HepG2 (cell line): ENCODE data around the gene ATP9B. TPM values are rescaled to one million over a fixed set of nuclear protein-coding genes. Genes with fewer than 3 reads are reported as not detected.

Experiments used
- ATAC-seq: fragments of 200-7000 bp; cut with Tn5 transposase; 3 replicates; pipeline ENCODE4 v1.9.1; 2020; ENCODE audit warnings: mild to moderate bottlenecking, moderate library complexity
- BruUV-seq: library from RNA; stranded (reverse); fragments of 400-500 nt; replicated peaks from 2 replicates; lab custom pipeline; 2021; lab: Mats Ljungman, UMichigan
- CTCF ChIA-PET: fragments of 300-600 bp; formaldehyde crosslinking; extraction: SDS; loops from one replicate; lab custom pipeline; 2021; ENCODE audit warnings: low total read pairs, inconsistent platforms, low intra/inter-chr PET ratio; lab: Yijun Ruan, JAX
- POLR2A ChIA-PET: fragments of 350-600 bp; sonication (Branson Sonifier 250); formaldehyde crosslinking; loops from one replicate; lab custom pipeline; 2020; ENCODE audit warnings: antibody characterized with exemption, inconsistent platforms; lab: Yijun Ruan, JAX
- DNase-seq: peaks from one replicate; pipeline ENCODE4 v3.0.0-alpha.2; 2015; ENCODE audit warnings: low spot score
- FAIRE-seq: peaks from 3 replicates; lab custom pipeline; 2011; peaks lifted over from hg19 to GRCh38; lab: Jason Lieb, UNC
- H2AFZ ChIP-seq: one replicate; pipeline ENCODE4 v1.6.1; 2011; ENCODE audit warnings: low read length, inconsistent platforms
- H3K27ac ChIP-seq: fragments of 300-600 bp; 3 replicates; pipeline ENCODE4 v1.8.0; 2011; ENCODE audit warnings: mixed run types, mild to moderate bottlenecking, mixed read lengths, low read length, inconsistent platforms; ENCODE audit not compliant: insufficient read depth; ENCODE audit errors: extremely low read length
- H3K27me3 ChIP-seq, 2 experiments: fragments of 200-600 bp in 1 of 2; 2 replicates in 1 of 2; 3 replicates in 1 of 2; pipeline versions ENCODE4 v1.6.0 to v1.8.0; 2011; ENCODE audit warnings: low read length in 2 of 2, mild to moderate bottlenecking in 2 of 2, moderate library complexity in 2 of 2, inconsistent platforms in 1 of 2; ENCODE audit not compliant: insufficient read depth in 2 of 2, control insufficient read depth in 1 of 2
- H3K36me3 ChIP-seq, 2 experiments: fragments of 200-600 bp in 1 of 2; replicated peaks in 1 of 2; 2 replicates in 1 of 2; 3 replicates in 1 of 2; pipeline versions ENCODE4 v1.5.1 to v1.8.0; 2011; ENCODE audit warnings: low read length in 2 of 2, inconsistent platforms in 1 of 2; ENCODE audit not compliant: insufficient read depth in 2 of 2, control insufficient read depth in 1 of 2
- H3K4me1 ChIP-seq: 2 replicates; pipeline ENCODE4 v1.5.1; 2012; ENCODE audit warnings: low read length, inconsistent platforms; ENCODE audit not compliant: insufficient read depth
- H3K4me2 ChIP-seq: 2 replicates; pipeline ENCODE4 v1.6.0; 2011; ENCODE audit warnings: low read depth, low read length, inconsistent platforms
- H3K4me3 ChIP-seq, 3 experiments: fragments of 200-600 bp in 1 of 3; sonication (generic), shearing (Covaris generic) in 1 of 3; replicated peaks in 1 of 3; 2 replicates each; pipeline ENCODE4 v1.5.1; 2011 to 2016; ENCODE audit warnings: low read length in 3 of 3, inconsistent platforms in 2 of 3, low read depth in 2 of 3, mild to moderate bottlenecking in 2 of 3, control low read depth in 1 of 3, mixed read lengths in 1 of 3; ENCODE audit not compliant: insufficient read depth in 1 of 3
- H3K79me2 ChIP-seq: one replicate; pipeline ENCODE4 v1.6.1; 2011; ENCODE audit warnings: low read length, inconsistent platforms; ENCODE audit not compliant: insufficient read depth
- H3K9ac ChIP-seq: 2 replicates; pipeline ENCODE4 v1.6.0; 2011; ENCODE audit warnings: mild to moderate bottlenecking, low read depth, low read length, inconsistent platforms; ENCODE audit not compliant: insufficient read depth
- H3K9me3 ChIP-seq: 2 replicates; pipeline ENCODE4 v1.5.1; 2012; ENCODE audit warnings: mild to moderate bottlenecking, low read length
- H4K20me1 ChIP-seq: 2 replicates; pipeline ENCODE4 v1.6.0; 2011; ENCODE audit warnings: inconsistent platforms, mild to moderate bottlenecking, low read length, moderate library complexity; ENCODE audit not compliant: insufficient read depth
- RFX3 ChIP-seq: IDR thresholded peaks from 2 replicates; pipeline ENCODE4 v1.6.1; 2016; ENCODE audit warnings: missing biosample characterization, missing genetic modification reagents
- SALL2 ChIP-seq: sonication (generic); formaldehyde crosslinking; IDR thresholded peaks from 2 replicates; pipeline ENCODE4 v1.8.1; 2023; ENCODE audit warnings: mild to moderate bottlenecking, missing genetic modification reagents, inconsistent platforms
- ZNF552 ChIP-seq: sonication (generic); formaldehyde crosslinking; IDR thresholded peaks from 2 replicates; pipeline ENCODE4 v1.9.0; 2022; ENCODE audit warnings: missing genetic modification reagents, mild to moderate bottlenecking, borderline replicate concordance
- ZNF670 ChIP-seq: sonication (generic); formaldehyde crosslinking; IDR thresholded peaks from 2 replicates; pipeline ENCODE4 v1.8.0; 2022; ENCODE audit warnings: mild to moderate bottlenecking, missing genetic modification reagents, borderline replicate concordance
- ZNF75D ChIP-seq: sonication (generic); formaldehyde crosslinking; IDR thresholded peaks from 2 replicates; pipeline ENCODE4 v1.8.1; 2023; ENCODE audit warnings: missing genetic modification reagents, mild to moderate bottlenecking, borderline replicate concordance
- ZNF775 ChIP-seq: sonication (generic); formaldehyde crosslinking; IDR thresholded peaks from 2 replicates; pipeline ENCODE4 v1.4.0; 2020; ENCODE audit warnings: missing genetic modification reagents, mild to moderate bottlenecking, moderate library complexity, borderline replicate concordance
- WGBS: methylation state at CpG from one replicate; pipeline ENCODE4 v1.1.6; 2017; ENCODE audit warnings: low lambda C conversion rate; 5-methylcytosine and 5-hydroxymethylcytosine counted together
- in situ Hi-C: cut with HindIII; loops from 2 replicates; pipeline ENCODE4 v1.10.0; 2017; ENCODE audit warnings: low pct_unique_long_range_greater_than_20kb; ENCODE audit not compliant: extremely low pct_ligation_motif_present
- intact Hi-C: fragments of 100-400 bp; cut with micrococcal nuclease; formaldehyde crosslinking; loops from one replicate; pipeline ENCODE4 v1.10.0; 2022; ENCODE audit not compliant: unreplicated experiment
- polyA plus RNA-seq, 8 experiments: library from polyadenylated mRNA; depleted of rRNA in 3 of 8; stranded (reverse) in 7 of 8; unstranded in 1 of 8; fragments of >200 nt; fragmentation: Illumina TruSeq in 4 of 8; extraction: Trizol in 4 of 8; gene quantifications; 2 replicates each; pipeline versions ENCODE4 v1.2.1 to v1.2.3, GENCODE V29; 2011 to 2016; ENCODE audit warnings: low read depth in 4 of 8, missing spikeins in 1 of 8, mixed read lengths in 1 of 8; ENCODE audit not compliant: insufficient read depth in 1 of 8
- total RNA-seq, 5 experiments: library from RNA; depleted of rRNA; stranded (reverse); fragments of >200 nt; fragmentation: Illumina TruSeq; extraction: Trizol; gene quantifications; 2 replicates each; pipeline ENCODE4 v1.2.3, GENCODE V29; 2016; ENCODE audit warnings: low read depth in 1 of 5
- TF ChIP-seq, protein P1 (sequence below): sonication (generic); formaldehyde crosslinking; IDR thresholded peaks from 2 replicates; pipeline ENCODE4 v1.4.0; 2020; ENCODE audit warnings: low read depth, mild to moderate bottlenecking, missing genetic modification reagents
- TF ChIP-seq, protein P2 (sequence below): sonication (generic); formaldehyde crosslinking; IDR thresholded peaks from 2 replicates; pipeline ENCODE4 v1.8.1; 2023; ENCODE audit warnings: missing genetic modification reagents, inconsistent platforms, borderline replicate concordance

Gene ATP9B
- total and polyA plus RNA-seq, 2 of the 13 experiments (the other 11 are each of a cell fraction or from before 2014, with no cell fraction given): 10.8 to 11.3 TPM

DNA sequence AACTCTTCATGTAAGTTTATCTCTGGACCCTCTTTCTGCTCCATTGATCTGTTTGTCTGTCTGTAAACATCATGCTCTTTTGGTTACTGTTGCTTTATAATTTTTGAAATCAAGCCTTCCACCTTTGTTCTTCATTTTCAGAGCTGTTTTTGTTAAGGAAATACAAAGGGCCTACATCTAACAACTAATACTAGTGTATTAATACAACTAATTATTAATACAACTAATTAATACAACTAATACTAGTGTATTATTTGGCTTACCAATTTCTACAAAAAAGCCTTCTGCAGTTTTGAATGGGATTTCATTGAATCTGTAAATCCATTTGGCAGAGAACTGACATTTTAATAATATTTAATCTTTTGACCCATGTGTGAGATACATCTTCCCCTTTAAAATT, 66.7 kb downstream of the ATP9B start (continued):
- TF ChIP-seq, protein P1, sequence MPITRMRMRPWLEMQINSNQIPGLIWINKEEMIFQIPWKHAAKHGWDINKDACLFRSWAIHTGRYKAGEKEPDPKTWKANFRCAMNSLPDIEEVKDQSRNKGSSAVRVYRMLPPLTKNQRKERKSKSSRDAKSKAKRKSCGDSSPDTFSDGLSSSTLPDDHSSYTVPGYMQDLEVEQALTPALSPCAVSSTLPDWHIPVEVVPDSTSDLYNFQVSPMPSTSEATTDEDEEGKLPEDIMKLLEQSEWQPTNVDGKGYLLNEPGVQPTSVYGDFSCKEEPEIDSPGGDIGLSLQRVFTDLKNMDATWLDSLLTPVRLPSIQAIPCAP: no peak
- TF ChIP-seq RFX3 (CRISPR knock-in tag) (no peak), ZNF775 (CRISPR knock-in tag) (no peak), ZNF670 (CRISPR knock-in tag) (no peak)

DNA sequence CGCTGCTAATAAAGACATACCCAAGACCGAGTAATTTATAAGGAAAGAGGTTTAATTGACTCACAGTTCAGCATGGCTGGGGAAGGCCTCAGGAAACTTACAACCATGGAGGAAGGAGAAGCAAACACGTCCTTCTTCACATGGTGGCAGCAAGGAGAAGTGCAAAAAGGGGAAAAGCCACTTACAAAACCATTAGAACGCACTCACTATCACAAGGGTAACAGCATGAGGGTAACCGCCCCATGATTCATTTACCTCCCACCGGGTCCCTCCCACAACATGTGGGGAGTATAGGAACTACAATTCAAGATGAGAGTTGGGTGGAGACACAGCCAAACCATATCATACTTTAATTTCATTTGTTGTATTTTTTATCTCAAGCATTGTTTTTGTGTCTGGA, 67.5 kb downstream of the ATP9B start:
- TF ChIP-seq, protein P2, sequence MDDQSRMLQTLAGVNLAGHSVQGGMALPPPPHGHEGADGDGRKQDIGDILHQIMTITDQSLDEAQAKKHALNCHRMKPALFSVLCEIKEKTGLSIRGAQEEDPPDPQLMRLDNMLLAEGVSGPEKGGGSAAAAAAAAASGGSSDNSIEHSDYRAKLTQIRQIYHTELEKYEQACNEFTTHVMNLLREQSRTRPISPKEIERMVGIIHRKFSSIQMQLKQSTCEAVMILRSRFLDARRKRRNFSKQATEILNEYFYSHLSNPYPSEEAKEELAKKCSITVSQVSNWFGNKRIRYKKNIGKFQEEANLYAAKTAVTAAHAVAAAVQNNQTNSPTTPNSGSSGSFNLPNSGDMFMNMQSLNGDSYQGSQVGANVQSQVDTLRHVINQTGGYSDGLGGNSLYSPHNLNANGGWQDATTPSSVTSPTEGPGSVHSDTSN (CRISPR knock-in tag): no peak
- TF ChIP-seq ZNF75D (no peak), SALL2 (no peak), ZNF552 (CRISPR knock-in tag) (no peak)
- Histone ChIP-seq H3K4me3 (no peak overlapping the region), H3K9ac (no peak overlapping the region), H4K20me1 (no peaks in the 10 kb centered on the region), H3K27me3 (no peaks in the 10 kb centered on the region), H3K4me2 (no peak overlapping the region), H2AFZ (no peak overlapping the region), H3K79me2 (no peaks in the 10 kb centered on the region), H3K36me3 (peaks cover 0 to 5% of the 10 kb centered on the region in 2 experiments; a peak in 1 of 5 replicates), H3K9me3 (no peaks in the 10 kb centered on the region), H3K27ac (no peak overlapping the region), H3K4me1 (peaks cover 11% of the 10 kb centered on the region; the same call in 1 of the 2 replicates)
- intact Hi-C loops: no loop called here
- FAIRE-seq (no peak), ATAC-seq (no peak), DNase-seq (no peak)
- 96% methylated on average over 6 of the region's 6 CpGs for WGBS
- CTCF ChIA-PET: no interaction called here
- POLR2A ChIA-PET: no interaction called here
- BruUV-seq: no TSS peak
- in situ Hi-C loops: no loop called here
